GM12874 (cell line): ENCODE measurements around the gene RPRML.

Experiments
- TF ChIP-seq, protein P1 (sequence below): IDR thresholded peaks from 2 replicates; pipeline ENCODE4 v1.5.1; 2011; ENCODE audit warnings: low read depth, mild to moderate bottlenecking, control low read depth, low read length, moderate library complexity; ENCODE audit not compliant: insufficient read depth

The RPRML gene

DNA sequence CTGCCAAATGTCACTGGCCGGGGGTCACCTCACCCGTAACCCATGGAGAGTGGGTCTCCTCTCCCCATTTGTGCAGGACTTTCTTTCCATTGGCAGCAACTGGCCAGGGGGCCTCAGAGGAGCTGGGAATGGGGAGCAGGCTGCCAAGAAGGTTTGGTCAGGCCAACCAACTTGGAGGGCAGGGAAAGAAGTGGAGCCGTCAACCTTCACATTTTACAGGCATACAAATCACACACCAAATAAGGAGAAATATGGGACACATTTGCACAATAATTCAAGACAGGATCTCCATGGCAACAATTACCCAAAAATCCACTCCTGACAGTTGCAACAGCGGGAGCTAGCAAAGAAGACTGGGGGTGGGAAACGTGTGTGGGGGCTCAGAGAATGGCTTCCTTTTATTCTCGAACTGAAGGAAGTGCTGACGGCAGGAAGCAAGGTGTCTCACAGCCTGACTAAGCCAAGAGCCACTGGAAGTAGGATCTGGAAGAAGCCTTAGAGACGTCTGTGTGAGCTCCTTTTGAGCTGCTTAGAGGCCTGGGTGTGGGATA lies 20.9 kb downstream of the RPRML start:
- TF ChIP-seq, protein P1, sequence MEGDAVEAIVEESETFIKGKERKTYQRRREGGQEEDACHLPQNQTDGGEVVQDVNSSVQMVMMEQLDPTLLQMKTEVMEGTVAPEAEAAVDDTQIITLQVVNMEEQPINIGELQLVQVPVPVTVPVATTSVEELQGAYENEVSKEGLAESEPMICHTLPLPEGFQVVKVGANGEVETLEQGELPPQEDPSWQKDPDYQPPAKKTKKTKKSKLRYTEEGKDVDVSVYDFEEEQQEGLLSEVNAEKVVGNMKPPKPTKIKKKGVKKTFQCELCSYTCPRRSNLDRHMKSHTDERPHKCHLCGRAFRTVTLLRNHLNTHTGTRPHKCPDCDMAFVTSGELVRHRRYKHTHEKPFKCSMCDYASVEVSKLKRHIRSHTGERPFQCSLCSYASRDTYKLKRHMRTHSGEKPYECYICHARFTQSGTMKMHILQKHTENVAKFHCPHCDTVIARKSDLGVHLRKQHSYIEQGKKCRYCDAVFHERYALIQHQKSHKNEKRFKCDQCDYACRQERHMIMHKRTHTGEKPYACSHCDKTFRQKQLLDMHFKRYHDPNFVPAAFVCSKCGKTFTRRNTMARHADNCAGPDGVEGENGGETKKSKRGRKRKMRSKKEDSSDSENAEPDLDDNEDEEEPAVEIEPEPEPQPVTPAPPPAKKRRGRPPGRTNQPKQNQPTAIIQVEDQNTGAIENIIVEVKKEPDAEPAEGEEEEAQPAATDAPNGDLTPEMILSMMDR, result no peak

DNA sequence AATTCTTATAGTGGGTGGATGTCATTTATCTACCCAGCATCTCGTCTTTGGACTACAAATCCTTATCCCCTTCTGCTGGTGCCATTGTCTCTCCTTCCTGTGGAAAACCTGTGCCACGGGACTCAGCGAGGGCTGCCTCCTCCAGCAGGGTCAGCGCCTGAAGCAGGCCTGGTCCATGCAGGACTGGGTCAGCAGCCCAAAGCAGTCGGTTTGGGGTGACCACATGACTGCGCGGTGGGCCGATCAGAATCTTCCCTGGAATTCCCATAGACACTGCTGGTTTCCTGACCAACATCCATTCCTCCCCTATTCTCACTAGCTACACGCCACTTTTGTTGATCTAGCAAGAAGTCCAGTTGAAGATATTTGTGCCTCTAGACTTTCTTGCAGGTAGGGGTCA lies 26.9 kb downstream of the RPRML start:
- TF ChIP-seq, protein P1, result no peak

DNA sequence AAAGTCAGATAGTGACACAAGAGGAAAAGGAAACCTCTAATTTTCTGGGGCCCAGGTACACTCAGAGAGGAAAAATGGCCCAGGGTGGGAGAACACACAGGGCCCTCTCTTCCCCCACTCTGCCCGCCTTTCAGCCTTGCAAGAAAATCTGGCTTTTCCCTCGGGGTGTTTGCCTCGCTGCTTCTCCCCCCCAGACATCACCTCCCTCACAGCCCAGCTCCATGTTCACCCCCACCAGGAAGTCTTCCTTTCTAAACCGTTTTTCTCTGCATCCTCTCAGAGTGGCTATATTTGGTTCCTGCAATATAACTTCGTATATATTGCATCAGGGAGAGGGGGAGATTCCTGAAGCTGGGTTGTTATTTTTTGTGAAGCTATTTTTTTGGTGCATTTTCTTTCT lies 27.3 kb downstream of the RPRML start:
- TF ChIP-seq, protein P1, result no peak

DNA sequence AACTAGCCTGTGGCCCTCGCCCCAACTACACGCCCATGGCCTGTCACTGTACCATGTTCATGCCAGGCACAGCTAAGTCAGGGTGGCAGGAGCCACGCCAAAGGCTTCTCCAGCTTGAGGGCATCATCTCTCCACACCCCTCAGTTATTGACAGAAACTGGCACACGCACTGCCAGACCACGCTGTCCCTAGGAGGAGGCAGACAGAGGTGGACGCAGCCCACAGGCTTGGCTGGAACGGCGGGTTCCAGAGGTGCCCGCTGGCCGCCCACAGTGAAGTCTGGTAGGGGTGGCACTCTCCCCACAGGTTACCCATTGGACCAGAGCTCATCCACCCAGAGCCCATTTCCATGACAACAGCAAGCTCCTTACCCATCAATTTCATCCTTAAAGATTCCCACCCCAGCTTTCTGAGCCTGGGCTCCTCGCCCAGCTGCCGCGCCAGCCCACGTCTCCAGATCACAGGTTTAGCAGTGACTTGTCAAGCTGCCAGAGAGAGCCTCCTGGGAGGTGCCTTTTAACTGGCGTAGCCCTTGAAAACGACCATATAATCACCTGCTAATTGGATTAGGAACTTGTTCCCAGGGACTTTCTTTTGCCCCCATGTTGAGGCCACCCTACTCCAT lies 27.9 kb downstream of the RPRML start:
- TF ChIP-seq, protein P1, result no peak

DNA sequence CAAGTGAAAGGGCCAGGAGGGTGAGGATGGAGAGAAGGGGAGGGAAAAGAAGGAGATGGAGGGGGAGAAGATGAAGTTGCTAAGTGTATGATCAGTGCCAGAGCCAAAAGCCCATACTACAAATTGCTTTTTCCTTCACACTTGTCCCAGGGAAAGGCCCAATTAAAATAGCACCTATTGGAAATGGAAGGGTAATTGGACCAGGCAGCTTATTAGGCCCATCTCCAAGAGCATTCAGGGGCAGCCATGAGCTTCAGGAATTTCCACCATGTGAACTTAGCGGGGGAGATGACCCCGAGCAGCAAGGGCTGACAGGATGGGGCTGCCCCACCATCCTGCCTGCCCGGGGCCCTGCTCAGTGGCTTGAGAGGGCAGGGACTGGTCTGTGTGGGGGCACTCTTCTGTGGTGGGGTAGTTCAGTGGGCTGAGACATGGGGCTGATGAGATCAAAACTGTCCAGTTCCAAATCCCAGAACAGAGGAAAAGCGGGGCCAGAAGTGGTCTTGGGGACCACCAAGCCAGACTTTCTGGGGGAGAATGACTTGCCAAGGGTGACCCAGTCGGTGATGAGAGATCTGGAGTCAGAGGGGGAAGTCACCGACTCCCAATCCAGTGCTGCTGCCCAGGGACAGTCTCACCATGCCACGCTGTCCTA lies 28.6 kb downstream of the RPRML start:
- TF ChIP-seq, protein P1, result no peak

DNA sequence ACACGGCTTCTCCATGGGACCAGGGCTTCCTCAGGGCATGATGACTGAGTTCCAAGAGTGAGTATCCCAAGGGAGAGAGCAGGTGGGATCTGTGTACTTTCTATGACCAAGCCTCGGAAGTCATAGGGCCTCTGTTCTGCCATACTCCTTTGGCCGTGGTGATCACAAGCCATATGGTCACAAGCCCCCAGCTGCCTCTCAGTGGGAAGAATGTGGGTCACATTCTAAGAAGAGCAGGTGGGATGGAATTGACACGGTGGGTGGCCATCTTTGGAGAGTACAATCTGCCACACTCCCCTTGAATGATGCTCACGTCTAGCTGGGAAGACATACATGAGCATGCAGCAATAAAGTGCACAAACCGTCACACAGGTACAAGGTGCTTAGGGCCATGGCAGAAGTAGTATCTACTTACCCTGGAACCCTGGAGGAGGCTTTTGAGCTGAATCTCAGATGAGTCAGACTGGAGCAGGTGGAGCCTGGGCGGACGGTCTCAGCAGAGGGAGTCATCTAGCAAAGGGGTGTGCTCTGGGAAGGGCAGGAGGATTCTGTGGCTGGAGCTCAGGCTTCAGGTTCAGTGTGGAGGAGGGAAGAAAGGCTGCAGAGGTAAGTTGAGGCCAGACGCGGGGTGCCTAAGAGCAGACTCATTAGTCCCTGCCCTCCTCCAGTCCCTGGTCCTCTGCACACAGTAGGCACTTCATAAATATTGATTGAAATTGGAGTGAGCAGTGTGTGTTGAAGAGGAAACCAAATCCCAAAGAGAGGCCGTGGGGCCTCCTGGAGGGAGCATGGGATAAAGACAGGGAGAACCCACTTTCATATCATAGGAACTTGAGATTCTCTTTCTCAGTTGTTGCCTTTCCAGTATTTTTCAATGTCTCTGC lies 29.5 kb downstream of the RPRML start:
- TF ChIP-seq, protein P1, result no peak

DNA sequence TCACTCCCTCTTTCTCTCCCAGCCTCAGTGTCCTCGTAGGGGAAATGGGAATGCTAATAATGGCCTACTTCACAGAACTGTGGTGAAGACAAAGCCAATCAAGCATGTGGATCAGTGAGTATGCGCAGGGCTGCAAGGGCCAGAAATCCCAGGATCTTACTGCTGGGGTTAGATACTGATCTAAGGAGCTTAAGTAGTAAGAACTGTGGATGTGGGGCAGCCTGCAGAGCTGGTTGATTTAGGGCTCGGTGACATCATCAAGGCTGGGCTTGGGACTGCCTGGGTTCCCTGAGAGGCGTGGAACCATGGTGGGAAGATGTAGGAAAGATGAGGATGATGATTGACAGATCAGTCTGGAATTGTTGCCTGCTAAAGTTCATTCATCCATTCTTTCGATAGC lies 30.5 kb downstream of the RPRML start:
- TF ChIP-seq, protein P1, result no peak
